HepG2 (cell line): Measurements from ENCODE around the gene PXYLP1. TPM values are rescaled to one million over a fixed set of nuclear protein-coding genes. Genes with fewer than 3 reads are reported as not detected.

Experiments used
- CAMTA2 ChIP-seq: sonication (generic); formaldehyde crosslinking; IDR thresholded peaks from 2 replicates; pipeline ENCODE4 v1.4.0; 2020; ENCODE audit warnings: mild to moderate bottlenecking, missing genetic modification reagents, borderline replicate concordance
- HIVEP1 ChIP-seq: sonication (generic); formaldehyde crosslinking; IDR thresholded peaks from 2 replicates; pipeline ENCODE4 v1.4.0; 2020; ENCODE audit warnings: mild to moderate bottlenecking, missing genetic modification reagents
- HOXA5 ChIP-seq: sonication (generic); formaldehyde crosslinking; IDR thresholded peaks from 2 replicates; pipeline ENCODE4 v1.4.0; 2020; ENCODE audit warnings: missing genetic modification reagents
- KLF11 ChIP-seq: IDR thresholded peaks from 2 replicates; pipeline ENCODE4 v1.6.1; 2016; ENCODE audit warnings: missing compliant biosample characterization
- NONO ChIP-seq, 2 experiments: fragments of 450-650 bp in 1 of 2; sonication (generic) in 1 of 2; formaldehyde crosslinking in 1 of 2; IDR thresholded peaks in 1 of 2; conservative IDR thresholded peaks in 1 of 2; 2 replicates each; pipeline versions ENCODE4 v1.6.1 to v1.8.0; 2017 to 2022; ENCODE audit warnings: mild to moderate bottlenecking in 1 of 2, missing genetic modification reagents in 1 of 2, moderate library complexity in 1 of 2
- NRL ChIP-seq: sonication (generic); formaldehyde crosslinking; IDR thresholded peaks from 2 replicates; pipeline ENCODE4 v1.5.0; 2020; ENCODE audit warnings: missing genetic modification reagents, mild to moderate bottlenecking, moderate library complexity, borderline replicate concordance
- POLR2G ChIP-seq: fragments of 200-400 bp; formaldehyde crosslinking; IDR thresholded peaks from 2 replicates; pipeline ENCODE4 v1.6.1; 2018; ENCODE audit warnings: mild to moderate bottlenecking, low read depth, low read length, moderate library complexity
- RARA ChIP-seq: IDR thresholded peaks from 2 replicates; pipeline ENCODE4 v1.6.1; 2016; ENCODE audit warnings: missing genetic modification reagents, missing compliant biosample characterization
- SMARCC2 ChIP-seq: fragments of 450-650 bp; IDR thresholded peaks from 2 replicates; pipeline ENCODE4 v1.6.1; 2017; ENCODE audit warnings: antibody characterized with exemption, mild to moderate bottlenecking
- TBX2 ChIP-seq: sonication (generic); formaldehyde crosslinking; IDR thresholded peaks from 2 replicates; pipeline ENCODE4 v1.5.0; 2020; ENCODE audit warnings: missing genetic modification reagents, mild to moderate bottlenecking, borderline replicate concordance
- TFDP2 ChIP-seq: sonication (generic); formaldehyde crosslinking; IDR thresholded peaks from 2 replicates; pipeline ENCODE4 v1.4.0; 2020; ENCODE audit warnings: missing genetic modification reagents
- XRCC5 ChIP-seq: fragments of 200-400 bp; formaldehyde crosslinking; optimal IDR thresholded peaks from 2 replicates; pipeline ENCODE3; 2017; ENCODE audit warnings: mild to moderate bottlenecking, low read length
- YEATS2 ChIP-seq: sonication (generic); formaldehyde crosslinking; IDR thresholded peaks from 2 replicates; pipeline ENCODE4 v1.4.0; 2020; ENCODE audit warnings: missing genetic modification reagents, borderline replicate concordance
- ZNF766 ChIP-seq: sonication (generic); formaldehyde crosslinking; IDR thresholded peaks from 2 replicates; pipeline ENCODE4 v1.5.0; 2020; ENCODE audit warnings: missing genetic modification reagents, borderline replicate concordance
- ZNF788 ChIP-seq: sonication (generic); formaldehyde crosslinking; IDR thresholded peaks from 2 replicates; pipeline ENCODE4 v1.5.0; 2020; ENCODE audit warnings: mild to moderate bottlenecking, missing genetic modification reagents, borderline replicate concordance
- polyA plus RNA-seq, 8 experiments: library from polyadenylated mRNA; depleted of rRNA in 3 of 8; stranded (reverse) in 7 of 8; unstranded in 1 of 8; fragments of >200 nt; fragmentation: Illumina TruSeq in 4 of 8; extraction: Trizol in 4 of 8; gene quantifications; 2 replicates each; pipeline versions ENCODE4 v1.2.1 to v1.2.3, GENCODE V29; 2011 to 2016; ENCODE audit warnings: low read depth in 4 of 8, missing spikeins in 1 of 8, mixed read lengths in 1 of 8; ENCODE audit not compliant: insufficient read depth in 1 of 8
- total RNA-seq, 5 experiments: library from RNA; depleted of rRNA; stranded (reverse); fragments of >200 nt; fragmentation: Illumina TruSeq; extraction: Trizol; gene quantifications; 2 replicates each; pipeline ENCODE4 v1.2.3, GENCODE V29; 2016; ENCODE audit warnings: low read depth in 1 of 5
- TF ChIP-seq, protein P1 (sequence below): sonication (generic); formaldehyde crosslinking; IDR thresholded peaks from 2 replicates; pipeline ENCODE4 v1.4.0; 2020; ENCODE audit warnings: missing genetic modification reagents
- TF ChIP-seq, protein P2 (sequence below): IDR thresholded peaks from 2 replicates; pipeline ENCODE4 v1.6.1; 2016; ENCODE audit warnings: mild to moderate bottlenecking
- TF ChIP-seq, protein P3 (sequence below): sonication (generic); formaldehyde crosslinking; IDR thresholded peaks from 2 replicates; pipeline ENCODE4 v1.4.0; 2020; ENCODE audit warnings: missing genetic modification reagents

Gene PXYLP1
- total and polyA plus RNA-seq, 2 of the 13 experiments (the other 11 are each of a cell fraction or from before 2014, with no cell fraction given) = 4.9 to 8.1 TPM

DNA sequence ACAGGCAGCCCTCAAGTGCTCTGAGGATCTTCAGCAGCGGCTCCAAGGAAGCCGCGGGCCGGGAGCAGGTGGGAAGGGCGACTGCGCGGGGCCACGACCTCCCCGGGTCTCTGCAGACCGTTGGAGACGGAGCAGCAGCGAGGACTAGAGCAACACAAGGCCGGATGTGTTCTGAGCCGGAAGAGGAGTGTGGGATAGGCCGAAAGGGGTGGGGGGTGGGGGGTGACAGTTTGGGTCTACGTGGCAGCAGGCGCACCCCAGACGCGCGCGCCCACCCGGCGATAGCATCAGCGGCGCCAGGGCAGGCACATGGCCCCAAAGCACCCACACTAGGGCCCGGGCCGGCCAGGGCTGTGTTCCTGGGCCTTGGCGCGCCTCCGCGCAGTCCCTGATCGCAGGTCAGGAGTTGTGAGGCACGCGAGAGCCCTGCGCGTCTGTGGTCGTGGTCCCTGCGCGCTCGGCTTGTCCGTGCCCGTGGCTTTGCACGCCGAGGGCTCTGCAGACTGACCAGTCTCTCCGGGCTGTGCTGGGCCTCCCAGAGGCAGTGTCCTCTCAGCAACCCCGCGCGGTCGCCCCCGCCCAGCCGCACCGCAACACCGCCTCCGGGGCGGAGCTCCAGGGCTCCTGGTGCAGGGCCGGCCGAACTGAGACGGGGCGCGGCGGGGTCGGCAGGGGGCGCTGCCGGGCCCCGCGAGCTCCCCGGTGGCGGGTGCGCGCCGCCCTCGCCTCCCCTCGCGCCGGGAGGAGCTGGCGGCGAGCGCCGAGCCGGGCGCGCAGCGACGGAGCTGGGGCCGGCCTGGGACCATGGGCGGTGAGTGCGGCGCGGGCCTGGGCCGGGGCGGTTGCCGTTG is at the start of gene PXYLP1 (continued):
- TF ChIP-seq TFDP2 (CRISPR knock-in tag) (peak; percentile 20; the same call in 1 of the 2 replicates), KLF11 (CRISPR knock-in tag) (no peak), ZNF788 (0 out of 2 replicates have a peak, but pooled peaks have one; percentile 50), YEATS2 (peak; percentile 38; the same call in 1 of the 2 replicates), POLR2G (peak; percentile 68), SMARCC2 (no peak), NONO (IDR thresholded peaks at IDR 0.05) (no peak), NONO (CRISPR knock-in tag; conservative IDR thresholded peaks at IDR 0.05) (peak; percentile 80), XRCC5 (no peak), TBX2 (peak; percentile 50; the same call in 1 of the 2 replicates), HIVEP1 (CRISPR knock-in tag) (peak; percentile 59), ZNF766 (0 out of 2 replicates have a peak, but pooled peaks have one; percentile 74), NRL (CRISPR knock-in tag) (0 out of 2 replicates have a peak, but pooled peaks have one; percentile 62), CAMTA2 (CRISPR knock-in tag) (0 out of 2 replicates have a peak, but pooled peaks have one; percentile 48), HOXA5 (CRISPR knock-in tag) (peak; percentile 70; the same call in 1 of the 2 replicates), RARA (CRISPR knock-in tag) (peak; percentile 60)
- TF ChIP-seq, protein P1, sequence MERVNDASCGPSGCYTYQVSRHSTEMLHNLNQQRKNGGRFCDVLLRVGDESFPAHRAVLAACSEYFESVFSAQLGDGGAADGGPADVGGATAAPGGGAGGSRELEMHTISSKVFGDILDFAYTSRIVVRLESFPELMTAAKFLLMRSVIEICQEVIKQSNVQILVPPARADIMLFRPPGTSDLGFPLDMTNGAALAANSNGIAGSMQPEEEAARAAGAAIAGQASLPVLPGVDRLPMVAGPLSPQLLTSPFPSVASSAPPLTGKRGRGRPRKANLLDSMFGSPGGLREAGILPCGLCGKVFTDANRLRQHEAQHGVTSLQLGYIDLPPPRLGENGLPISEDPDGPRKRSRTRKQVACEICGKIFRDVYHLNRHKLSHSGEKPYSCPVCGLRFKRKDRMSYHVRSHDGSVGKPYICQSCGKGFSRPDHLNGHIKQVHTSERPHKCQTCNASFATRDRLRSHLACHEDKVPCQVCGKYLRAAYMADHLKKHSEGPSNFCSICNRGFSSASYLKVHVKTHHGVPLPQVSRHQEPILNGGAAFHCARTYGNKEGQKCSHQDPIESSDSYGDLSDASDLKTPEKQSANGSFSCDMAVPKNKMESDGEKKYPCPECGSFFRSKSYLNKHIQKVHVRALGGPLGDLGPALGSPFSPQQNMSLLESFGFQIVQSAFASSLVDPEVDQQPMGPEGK = peak; percentile 67
- TF ChIP-seq, protein P2, sequence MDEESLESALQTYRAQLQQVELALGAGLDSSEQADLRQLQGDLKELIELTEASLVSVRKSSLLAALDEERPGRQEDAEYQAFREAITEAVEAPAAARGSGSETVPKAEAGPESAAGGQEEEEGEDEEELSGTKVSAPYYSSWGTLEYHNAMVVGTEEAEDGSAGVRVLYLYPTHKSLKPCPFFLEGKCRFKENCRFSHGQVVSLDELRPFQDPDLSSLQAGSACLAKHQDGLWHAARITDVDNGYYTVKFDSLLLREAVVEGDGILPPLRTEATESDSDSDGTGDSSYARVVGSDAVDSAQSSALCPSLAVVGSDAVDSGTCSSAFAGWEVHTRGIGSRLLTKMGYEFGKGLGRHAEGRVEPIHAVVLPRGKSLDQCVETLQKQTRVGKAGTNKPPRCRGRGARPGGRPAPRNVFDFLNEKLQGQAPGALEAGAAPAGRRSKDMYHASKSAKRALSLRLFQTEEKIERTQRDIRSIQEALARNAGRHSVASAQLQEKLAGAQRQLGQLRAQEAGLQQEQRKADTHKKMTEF = peak; percentile 32; the same call in 1 of the 2 replicates
- TF ChIP-seq, protein P3, sequence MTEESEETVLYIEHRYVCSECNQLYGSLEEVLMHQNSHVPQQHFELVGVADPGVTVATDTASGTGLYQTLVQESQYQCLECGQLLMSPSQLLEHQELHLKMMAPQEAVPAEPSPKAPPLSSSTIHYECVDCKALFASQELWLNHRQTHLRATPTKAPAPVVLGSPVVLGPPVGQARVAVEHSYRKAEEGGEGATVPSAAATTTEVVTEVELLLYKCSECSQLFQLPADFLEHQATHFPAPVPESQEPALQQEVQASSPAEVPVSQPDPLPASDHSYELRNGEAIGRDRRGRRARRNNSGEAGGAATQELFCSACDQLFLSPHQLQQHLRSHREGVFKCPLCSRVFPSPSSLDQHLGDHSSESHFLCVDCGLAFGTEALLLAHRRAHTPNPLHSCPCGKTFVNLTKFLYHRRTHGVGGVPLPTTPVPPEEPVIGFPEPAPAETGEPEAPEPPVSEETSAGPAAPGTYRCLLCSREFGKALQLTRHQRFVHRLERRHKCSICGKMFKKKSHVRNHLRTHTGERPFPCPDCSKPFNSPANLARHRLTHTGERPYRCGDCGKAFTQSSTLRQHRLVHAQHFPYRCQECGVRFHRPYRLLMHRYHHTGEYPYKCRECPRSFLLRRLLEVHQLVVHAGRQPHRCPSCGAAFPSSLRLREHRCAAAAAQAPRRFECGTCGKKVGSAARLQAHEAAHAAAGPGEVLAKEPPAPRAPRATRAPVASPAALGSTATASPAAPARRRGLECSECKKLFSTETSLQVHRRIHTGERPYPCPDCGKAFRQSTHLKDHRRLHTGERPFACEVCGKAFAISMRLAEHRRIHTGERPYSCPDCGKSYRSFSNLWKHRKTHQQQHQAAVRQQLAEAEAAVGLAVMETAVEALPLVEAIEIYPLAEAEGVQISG (CRISPR knock-in tag) = peak; percentile 88
